22Rv1 (cell line): ENCODE results near the gene ANKRD33B.

Source experiments
- CTCF ChIP-seq: fragments of 450-650 bp; IDR thresholded peaks from 2 replicates; pipeline ENCODE4 v1.5.1; 2017; ENCODE audit warnings: mild to moderate bottlenecking
- ZFX ChIP-seq: fragments of 450-650 bp; IDR thresholded peaks from 2 replicates; pipeline ENCODE4 v1.6.1; 2017; ENCODE audit warnings: antibody characterized with exemption, borderline replicate concordance

GRCh38 chr5:10672146-10673016 is 108.5 kb downstream of the ANKRD33B start:
- no peak for TF ChIP-seq CTCF
- no peak for TF ChIP-seq ZFX
